GM23338 (cell line): Measurements from ENCODE around the gene PTOV1. TPM values are rescaled to one million over a fixed set of nuclear protein-coding genes. Genes with fewer than 3 reads are reported as not detected.

Source experiments
- ATAC-seq: fragments of 200-7000 bp; cut with Tn5 transposase; 3 replicates; pipeline ENCODE4 v1.9.1; 2020
- DNase-seq: peaks from one replicate; pipeline ENCODE4 v3.0.0-alpha.2; 2015; ENCODE audit warnings: low spot score
- H2AFZ ChIP-seq: fragments of 200-600 bp; sonication (generic); 2 replicates; pipeline ENCODE4 v1.8.0; 2016; ENCODE audit warnings: antibody characterized with exemption, mild to moderate bottlenecking, moderate library complexity
- H3F3A ChIP-seq: fragments of 200-600 bp; sonication (generic); replicated peaks from 2 replicates; pipeline ENCODE4 v1.8.0; 2017; ENCODE audit warnings: antibody characterized with exemption, mixed run types, low read depth
- H3K27ac ChIP-seq: fragments of 200-600 bp; sonication (generic); 2 replicates; pipeline ENCODE4 v1.6.1; 2016; ENCODE audit warnings: low read depth
- H3K27me3 ChIP-seq: fragments of 200-600 bp; sonication (generic); 2 replicates; pipeline ENCODE4 v1.8.0; 2016; ENCODE audit warnings: mild to moderate bottlenecking, mixed run types, moderate library complexity; ENCODE audit not compliant: insufficient read depth
- H3K36me3 ChIP-seq: fragments of 200-600 bp; sonication (generic); 2 replicates; pipeline ENCODE4 v1.8.0; 2016; ENCODE audit warnings: mild to moderate bottlenecking; ENCODE audit not compliant: insufficient read depth
- H3K4me1 ChIP-seq: fragments of 200-600 bp; sonication (generic); 2 replicates; pipeline ENCODE4 v1.8.0; 2016; ENCODE audit warnings: mild to moderate bottlenecking, moderate library complexity; ENCODE audit not compliant: insufficient read depth
- H3K4me2 ChIP-seq: fragments of 200-600 bp; sonication (generic); 2 replicates; pipeline ENCODE4 v1.7.1; 2017; ENCODE audit warnings: mixed run types
- H3K4me3 ChIP-seq: fragments of 200-600 bp; sonication (generic); 2 replicates; pipeline ENCODE4 v1.6.1; 2016; ENCODE audit warnings: mixed run types
- H3K79me2 ChIP-seq: fragments of 200-600 bp; sonication (generic); replicated peaks from 2 replicates; pipeline ENCODE4 v1.8.0; 2017; ENCODE audit warnings: mild to moderate bottlenecking; ENCODE audit not compliant: insufficient read depth
- H3K9me2 ChIP-seq: fragments of 200-600 bp; sonication (generic); 2 replicates; pipeline ENCODE4 v1.8.0; 2017; ENCODE audit not compliant: insufficient read depth
- H4K20me1 ChIP-seq: fragments of 200-600 bp; sonication (generic); replicated peaks from 2 replicates; pipeline ENCODE4 v1.8.0; 2017; ENCODE audit warnings: mild to moderate bottlenecking; ENCODE audit not compliant: insufficient read depth
- H3K27ac Mint-ChIP-seq: 2 replicates; pipeline ENCODE4 v1.8.0; 2020; ENCODE audit warnings: inconsistent platforms, mild to moderate bottlenecking, moderate library complexity, mixed read lengths
- H3K27me3 Mint-ChIP-seq: 3 replicates; pipeline ENCODE4 v1.8.0; 2022; ENCODE audit warnings: low read depth, mild to moderate bottlenecking, moderate library complexity, mixed read lengths, inconsistent platforms; ENCODE audit not compliant: insufficient read depth, poor library complexity
- H3K36me3 Mint-ChIP-seq: 3 replicates; pipeline ENCODE4 v1.8.0; 2021; ENCODE audit warnings: low read depth, mild to moderate bottlenecking, inconsistent platforms, moderate library complexity, mixed read lengths
- H3K4me1 Mint-ChIP-seq: 3 replicates; pipeline ENCODE4 v1.8.0; 2020; ENCODE audit warnings: mild to moderate bottlenecking, inconsistent platforms, mixed read lengths
- H3K4me3 Mint-ChIP-seq: 3 replicates; pipeline ENCODE4 v1.8.0; 2021; ENCODE audit warnings: moderate library complexity, mild to moderate bottlenecking, inconsistent platforms, mixed read lengths
- H3K9me3 Mint-ChIP-seq: 3 replicates; pipeline ENCODE4 v1.8.0; 2020; ENCODE audit warnings: moderate library complexity, mild to moderate bottlenecking, inconsistent platforms, mixed read lengths
- CREB1 ChIP-seq: fragments of 250-450 bp; sonication (Bioruptor Pico); IDR thresholded peaks from 2 replicates; pipeline ENCODE4 v1.5.0; 2020; ENCODE audit warnings: low read depth, mild to moderate bottlenecking, moderate library complexity
- EZH2 ChIP-seq: fragments of 200-600 bp; sonication (generic); IDR thresholded peaks from one replicate; pipeline ENCODE4 v1.8.0; 2017; ENCODE audit warnings: antibody characterized with exemption, mild to moderate bottlenecking, low read depth; ENCODE audit not compliant: unreplicated experiment
- EZH2phosphoT487 ChIP-seq: fragments of 200-600 bp; sonication (generic); IDR thresholded peaks from one replicate; pipeline ENCODE4 v1.8.1; 2018; ENCODE audit warnings: antibody characterized with exemption; ENCODE audit not compliant: unreplicated experiment
- JUNB ChIP-seq: IDR thresholded peaks from one replicate; pipeline ENCODE4 v1.6.1; 2016; ENCODE audit warnings: antibody characterized with exemption; ENCODE audit not compliant: unreplicated experiment
- NANOG ChIP-seq: IDR thresholded peaks from 2 replicates; pipeline ENCODE4 v1.6.1; 2016; ENCODE audit warnings: antibody characterized with exemption, borderline replicate concordance
- POLR2AphosphoS5 ChIP-seq: IDR thresholded peaks from 2 replicates; pipeline ENCODE4 v1.6.1; 2016; ENCODE audit warnings: antibody characterized with exemption, low read depth
- STAT1 ChIP-seq: IDR thresholded peaks from one replicate; pipeline ENCODE4 v1.6.1; 2016; ENCODE audit warnings: antibody characterized with exemption; ENCODE audit not compliant: unreplicated experiment
- ZNF114 ChIP-seq: fragments of 250-450 bp; sonication (Bioruptor Pico); IDR thresholded peaks from 2 replicates; pipeline ENCODE4 v1.5.0; 2020; ENCODE audit warnings: mild to moderate bottlenecking, moderate library complexity
- ZNF331 ChIP-seq: fragments of 250-450 bp; sonication (Bioruptor Pico); IDR thresholded peaks from 2 replicates; pipeline ENCODE4 v1.5.0; 2020; ENCODE audit warnings: low read depth, mild to moderate bottlenecking, moderate library complexity
- polyA plus RNA-seq: library from polyadenylated mRNA; unstranded; fragments of >200 nt; fragmentation: Nextera tagmentation; extraction: Ambion mirVana; gene quantifications from 2 replicates; pipeline ENCODE4 v1.2.1, GENCODE V29; 2016
- total RNA-seq: library from RNA; depleted of rRNA; stranded (reverse); fragments of >200 nt; shearing (Covaris generic); gene quantifications from 2 replicates; pipeline ENCODE4 v1.2.3, GENCODE V29; 2014
- TF ChIP-seq, protein P1 (sequence below): IDR thresholded peaks from 2 replicates; pipeline ENCODE4 v1.6.1; 2016; ENCODE audit warnings: antibody characterized with exemption
- TF ChIP-seq, protein P2 (sequence below), 2 experiments: fragments of 200-600 bp in 1 of 2; sonication (generic) in 1 of 2; conservative IDR thresholded peaks; 2 replicates each; pipeline versions ENCODE4 v1.5.1 to v1.6.1; 2016 to 2017; ENCODE audit warnings: antibody characterized with exemption in 2 of 2, low read depth in 2 of 2, mild to moderate bottlenecking in 2 of 2, moderate library complexity in 1 of 2
- TF ChIP-seq, protein P3 (sequence below): IDR thresholded peaks from one replicate; pipeline ENCODE4 v1.6.1; 2018; ENCODE audit warnings: antibody characterized with exemption; ENCODE audit not compliant: unreplicated experiment
- TF ChIP-seq, protein P4 (sequence below): fragments of 250-450 bp; sonication (Bioruptor Pico); IDR thresholded peaks from 2 replicates; pipeline ENCODE4 v1.5.0; 2020; ENCODE audit warnings: mild to moderate bottlenecking, moderate library complexity

PTOV1 gene
- total and polyA plus RNA-seq, 2 experiments from 2014 or later, result 188 to 209 TPM

DNA sequence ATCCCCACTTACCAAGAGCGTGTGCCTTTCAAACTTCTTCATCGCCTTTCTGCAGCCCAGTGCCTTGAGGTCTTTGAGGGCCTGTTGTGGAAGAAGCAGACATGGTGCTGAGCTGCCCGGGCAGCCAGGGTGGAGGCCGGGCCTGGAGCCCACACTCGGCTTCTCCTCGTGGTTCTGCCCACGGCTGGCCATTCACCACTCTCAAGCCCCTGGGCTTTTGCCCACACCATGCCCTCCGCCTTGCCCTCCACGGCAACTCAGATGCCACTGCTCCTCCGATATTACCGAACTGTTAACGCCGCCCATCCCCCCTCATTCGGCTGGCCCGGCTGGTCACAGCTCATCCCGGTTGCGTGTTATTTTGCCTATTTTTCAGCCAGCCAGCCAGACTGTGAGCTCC, 40.4 kb downstream of the PTOV1 start:
- peak overlapping the region; percentile 53 for H3K4me3 ChIP-seq
- H4K20me1 ChIP-seq, result no peaks in the 10 kb centered on the region; the same call in 1 of the 2 replicates
- ATAC-seq (no peak), DNase-seq (no peak)
- H3K36me3 ChIP-seq, result no peaks in the 10 kb centered on the region
- Mint-ChIP-seq H3K27ac (no peak overlapping the region), H3K27me3 (peaks cover 30% of the 10 kb centered on the region), H3K4me3 (peak overlapping the region; percentile 60; the same call in 2 of the 3 replicates), H3K36me3 (peaks cover 17% of the 10 kb centered on the region), H3K9me3 (peaks cover 5% of the 10 kb centered on the region), H3K4me1 (peaks cover 9% of the 10 kb centered on the region)
- peaks cover 24% of the 10 kb centered on the region; the same call in 1 of the 2 replicates for H3F3A ChIP-seq
- peaks cover 9% of the 10 kb centered on the region; the same call in 1 of the 2 replicates for H3K4me1 ChIP-seq
- H3K27me3 ChIP-seq, result 0 out of 2 replicates have a peak, but pooled peaks cover 3% of the 10 kb centered on the region
- no peaks in the 10 kb centered on the region for H3K9me2 ChIP-seq
- H2AFZ ChIP-seq, result peak overlapping the region; percentile 94
- H3K4me2 ChIP-seq, result peak overlapping the region; percentile 79
- H3K27ac ChIP-seq, result no peak overlapping the region
- TF ChIP-seq, protein P1, sequence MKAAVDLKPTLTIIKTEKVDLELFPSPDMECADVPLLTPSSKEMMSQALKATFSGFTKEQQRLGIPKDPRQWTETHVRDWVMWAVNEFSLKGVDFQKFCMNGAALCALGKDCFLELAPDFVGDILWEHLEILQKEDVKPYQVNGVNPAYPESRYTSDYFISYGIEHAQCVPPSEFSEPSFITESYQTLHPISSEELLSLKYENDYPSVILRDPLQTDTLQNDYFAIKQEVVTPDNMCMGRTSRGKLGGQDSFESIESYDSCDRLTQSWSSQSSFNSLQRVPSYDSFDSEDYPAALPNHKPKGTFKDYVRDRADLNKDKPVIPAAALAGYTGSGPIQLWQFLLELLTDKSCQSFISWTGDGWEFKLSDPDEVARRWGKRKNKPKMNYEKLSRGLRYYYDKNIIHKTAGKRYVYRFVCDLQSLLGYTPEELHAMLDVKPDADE, result no peak
- TF ChIP-seq ZNF114 (no peak), EZH2 (no peak), STAT1 (no peak), NANOG (no peak), POLR2AphosphoS5 (no peak), JUNB (no peak), CREB1 (CRISPR knock-in tag) (no peak), ZNF331 (CRISPR knock-in tag) (no peak), EZH2phosphoT487 (no peak)
- TF ChIP-seq, protein P2, sequence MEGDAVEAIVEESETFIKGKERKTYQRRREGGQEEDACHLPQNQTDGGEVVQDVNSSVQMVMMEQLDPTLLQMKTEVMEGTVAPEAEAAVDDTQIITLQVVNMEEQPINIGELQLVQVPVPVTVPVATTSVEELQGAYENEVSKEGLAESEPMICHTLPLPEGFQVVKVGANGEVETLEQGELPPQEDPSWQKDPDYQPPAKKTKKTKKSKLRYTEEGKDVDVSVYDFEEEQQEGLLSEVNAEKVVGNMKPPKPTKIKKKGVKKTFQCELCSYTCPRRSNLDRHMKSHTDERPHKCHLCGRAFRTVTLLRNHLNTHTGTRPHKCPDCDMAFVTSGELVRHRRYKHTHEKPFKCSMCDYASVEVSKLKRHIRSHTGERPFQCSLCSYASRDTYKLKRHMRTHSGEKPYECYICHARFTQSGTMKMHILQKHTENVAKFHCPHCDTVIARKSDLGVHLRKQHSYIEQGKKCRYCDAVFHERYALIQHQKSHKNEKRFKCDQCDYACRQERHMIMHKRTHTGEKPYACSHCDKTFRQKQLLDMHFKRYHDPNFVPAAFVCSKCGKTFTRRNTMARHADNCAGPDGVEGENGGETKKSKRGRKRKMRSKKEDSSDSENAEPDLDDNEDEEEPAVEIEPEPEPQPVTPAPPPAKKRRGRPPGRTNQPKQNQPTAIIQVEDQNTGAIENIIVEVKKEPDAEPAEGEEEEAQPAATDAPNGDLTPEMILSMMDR (conservative IDR thresholded peaks at IDR 0.05; ENCODE audit: low read depth in 2 of 2), result no peak
- TF ChIP-seq, protein P3, sequence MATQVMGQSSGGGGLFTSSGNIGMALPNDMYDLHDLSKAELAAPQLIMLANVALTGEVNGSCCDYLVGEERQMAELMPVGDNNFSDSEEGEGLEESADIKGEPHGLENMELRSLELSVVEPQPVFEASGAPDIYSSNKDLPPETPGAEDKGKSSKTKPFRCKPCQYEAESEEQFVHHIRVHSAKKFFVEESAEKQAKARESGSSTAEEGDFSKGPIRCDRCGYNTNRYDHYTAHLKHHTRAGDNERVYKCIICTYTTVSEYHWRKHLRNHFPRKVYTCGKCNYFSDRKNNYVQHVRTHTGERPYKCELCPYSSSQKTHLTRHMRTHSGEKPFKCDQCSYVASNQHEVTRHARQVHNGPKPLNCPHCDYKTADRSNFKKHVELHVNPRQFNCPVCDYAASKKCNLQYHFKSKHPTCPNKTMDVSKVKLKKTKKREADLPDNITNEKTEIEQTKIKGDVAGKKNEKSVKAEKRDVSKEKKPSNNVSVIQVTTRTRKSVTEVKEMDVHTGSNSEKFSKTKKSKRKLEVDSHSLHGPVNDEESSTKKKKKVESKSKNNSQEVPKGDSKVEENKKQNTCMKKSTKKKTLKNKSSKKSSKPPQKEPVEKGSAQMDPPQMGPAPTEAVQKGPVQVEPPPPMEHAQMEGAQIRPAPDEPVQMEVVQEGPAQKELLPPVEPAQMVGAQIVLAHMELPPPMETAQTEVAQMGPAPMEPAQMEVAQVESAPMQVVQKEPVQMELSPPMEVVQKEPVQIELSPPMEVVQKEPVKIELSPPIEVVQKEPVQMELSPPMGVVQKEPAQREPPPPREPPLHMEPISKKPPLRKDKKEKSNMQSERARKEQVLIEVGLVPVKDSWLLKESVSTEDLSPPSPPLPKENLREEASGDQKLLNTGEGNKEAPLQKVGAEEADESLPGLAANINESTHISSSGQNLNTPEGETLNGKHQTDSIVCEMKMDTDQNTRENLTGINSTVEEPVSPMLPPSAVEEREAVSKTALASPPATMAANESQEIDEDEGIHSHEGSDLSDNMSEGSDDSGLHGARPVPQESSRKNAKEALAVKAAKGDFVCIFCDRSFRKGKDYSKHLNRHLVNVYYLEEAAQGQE, result no peak
- TF ChIP-seq, protein P4, sequence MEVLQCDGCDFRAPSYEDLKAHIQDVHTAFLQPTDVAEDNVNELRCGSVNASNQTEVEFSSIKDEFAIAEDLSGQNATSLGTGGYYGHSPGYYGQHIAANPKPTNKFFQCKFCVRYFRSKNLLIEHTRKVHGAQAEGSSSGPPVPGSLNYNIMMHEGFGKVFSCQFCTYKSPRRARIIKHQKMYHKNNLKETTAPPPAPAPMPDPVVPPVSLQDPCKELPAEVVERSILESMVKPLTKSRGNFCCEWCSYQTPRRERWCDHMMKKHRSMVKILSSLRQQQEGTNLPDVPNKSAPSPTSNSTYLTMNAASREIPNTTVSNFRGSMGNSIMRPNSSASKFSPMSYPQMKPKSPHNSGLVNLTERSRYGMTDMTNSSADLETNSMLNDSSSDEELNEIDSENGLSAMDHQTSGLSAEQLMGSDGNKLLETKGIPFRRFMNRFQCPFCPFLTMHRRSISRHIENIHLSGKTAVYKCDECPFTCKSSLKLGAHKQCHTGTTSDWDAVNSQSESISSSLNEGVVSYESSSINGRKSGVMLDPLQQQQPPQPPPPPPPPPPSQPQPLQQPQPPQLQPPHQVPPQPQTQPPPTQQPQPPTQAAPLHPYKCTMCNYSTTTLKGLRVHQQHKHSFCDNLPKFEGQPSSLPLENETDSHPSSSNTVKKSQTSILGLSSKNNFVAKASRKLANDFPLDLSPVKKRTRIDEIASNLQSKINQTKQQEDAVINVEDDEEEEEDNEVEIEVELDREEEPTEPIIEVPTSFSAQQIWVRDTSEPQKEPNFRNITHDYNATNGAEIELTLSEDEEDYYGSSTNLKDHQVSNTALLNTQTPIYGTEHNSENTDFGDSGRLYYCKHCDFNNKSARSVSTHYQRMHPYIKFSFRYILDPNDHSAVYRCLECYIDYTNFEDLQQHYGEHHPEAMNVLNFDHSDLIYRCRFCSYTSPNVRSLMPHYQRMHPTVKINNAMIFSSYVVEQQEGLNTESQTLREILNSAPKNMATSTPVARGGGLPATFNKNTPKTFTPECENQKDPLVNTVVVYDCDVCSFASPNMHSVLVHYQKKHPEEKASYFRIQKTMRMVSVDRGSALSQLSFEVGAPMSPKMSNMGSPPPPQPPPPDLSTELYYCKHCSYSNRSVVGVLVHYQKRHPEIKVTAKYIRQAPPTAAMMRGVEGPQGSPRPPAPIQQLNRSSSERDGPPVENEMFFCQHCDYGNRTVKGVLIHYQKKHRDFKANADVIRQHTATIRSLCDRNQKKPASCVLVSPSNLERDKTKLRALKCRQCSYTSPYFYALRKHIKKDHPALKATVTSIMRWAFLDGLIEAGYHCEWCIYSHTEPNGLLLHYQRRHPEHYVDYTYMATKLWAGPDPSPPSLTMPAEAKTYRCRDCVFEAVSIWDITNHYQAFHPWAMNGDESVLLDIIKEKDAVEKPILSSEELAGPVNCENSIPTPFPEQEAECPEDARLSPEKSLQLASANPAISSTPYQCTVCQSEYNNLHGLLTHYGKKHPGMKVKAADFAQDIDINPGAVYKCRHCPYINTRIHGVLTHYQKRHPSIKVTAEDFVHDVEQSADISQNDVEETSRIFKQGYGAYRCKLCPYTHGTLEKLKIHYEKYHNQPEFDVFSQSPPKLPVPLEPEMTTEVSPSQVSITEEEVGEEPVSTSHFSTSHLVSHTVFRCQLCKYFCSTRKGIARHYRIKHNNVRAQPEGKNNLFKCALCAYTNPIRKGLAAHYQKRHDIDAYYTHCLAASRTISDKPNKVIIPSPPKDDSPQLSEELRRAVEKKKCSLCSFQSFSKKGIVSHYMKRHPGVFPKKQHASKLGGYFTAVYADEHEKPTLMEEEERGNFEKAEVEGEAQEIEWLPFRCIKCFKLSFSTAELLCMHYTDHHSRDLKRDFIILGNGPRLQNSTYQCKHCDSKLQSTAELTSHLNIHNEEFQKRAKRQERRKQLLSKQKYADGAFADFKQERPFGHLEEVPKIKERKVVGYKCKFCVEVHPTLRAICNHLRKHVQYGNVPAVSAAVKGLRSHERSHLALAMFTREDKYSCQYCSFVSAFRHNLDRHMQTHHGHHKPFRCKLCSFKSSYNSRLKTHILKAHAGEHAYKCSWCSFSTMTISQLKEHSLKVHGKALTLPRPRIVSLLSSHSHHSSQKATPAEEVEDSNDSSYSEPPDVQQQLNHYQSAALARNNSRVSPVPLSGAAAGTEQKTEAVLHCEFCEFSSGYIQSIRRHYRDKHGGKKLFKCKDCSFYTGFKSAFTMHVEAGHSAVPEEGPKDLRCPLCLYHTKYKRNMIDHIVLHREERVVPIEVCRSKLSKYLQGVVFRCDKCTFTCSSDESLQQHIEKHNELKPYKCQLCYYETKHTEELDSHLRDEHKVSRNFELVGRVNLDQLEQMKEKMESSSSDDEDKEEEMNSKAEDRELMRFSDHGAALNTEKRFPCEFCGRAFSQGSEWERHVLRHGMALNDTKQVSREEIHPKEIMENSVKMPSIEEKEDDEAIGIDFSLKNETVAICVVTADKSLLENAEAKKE (CRISPR knock-in tag), result no peak
- no peaks in the 10 kb centered on the region for H3K79me2 ChIP-seq
